ENCODE results near the gene FBN1.

Gene FBN1

DNA sequence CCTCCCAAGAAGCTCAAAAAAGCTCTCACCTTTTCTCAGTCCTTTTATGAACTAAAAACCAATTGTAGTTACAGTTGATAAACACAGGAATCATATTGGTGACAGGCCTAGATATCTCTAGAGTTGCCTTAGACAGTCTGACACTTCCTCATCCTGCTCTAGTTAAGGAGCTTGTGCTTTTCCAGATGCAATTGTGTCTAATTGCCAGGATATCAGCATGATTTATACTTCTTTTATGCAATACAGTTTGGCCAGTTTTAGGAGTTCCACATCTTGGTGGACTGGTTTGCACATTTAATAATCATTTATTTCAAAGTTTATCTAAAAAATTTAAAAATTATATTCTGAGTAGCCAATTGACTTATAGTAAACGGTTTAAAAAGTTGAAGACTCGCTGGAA is 218.6 kb downstream of the FBN1 start:
- CTCF ChIA-PET = interaction anchor here (1.6 kb wide), 1 partner anchor 11 kb away, joined by 5 read pairs; no protein-coding TSS in a partner anchor
- no peak for DNase-seq (ENCODE audit: extremely low spot score)
- POLR2A ChIA-PET = no interaction called here
- TF ChIP-seq, protein P1, sequence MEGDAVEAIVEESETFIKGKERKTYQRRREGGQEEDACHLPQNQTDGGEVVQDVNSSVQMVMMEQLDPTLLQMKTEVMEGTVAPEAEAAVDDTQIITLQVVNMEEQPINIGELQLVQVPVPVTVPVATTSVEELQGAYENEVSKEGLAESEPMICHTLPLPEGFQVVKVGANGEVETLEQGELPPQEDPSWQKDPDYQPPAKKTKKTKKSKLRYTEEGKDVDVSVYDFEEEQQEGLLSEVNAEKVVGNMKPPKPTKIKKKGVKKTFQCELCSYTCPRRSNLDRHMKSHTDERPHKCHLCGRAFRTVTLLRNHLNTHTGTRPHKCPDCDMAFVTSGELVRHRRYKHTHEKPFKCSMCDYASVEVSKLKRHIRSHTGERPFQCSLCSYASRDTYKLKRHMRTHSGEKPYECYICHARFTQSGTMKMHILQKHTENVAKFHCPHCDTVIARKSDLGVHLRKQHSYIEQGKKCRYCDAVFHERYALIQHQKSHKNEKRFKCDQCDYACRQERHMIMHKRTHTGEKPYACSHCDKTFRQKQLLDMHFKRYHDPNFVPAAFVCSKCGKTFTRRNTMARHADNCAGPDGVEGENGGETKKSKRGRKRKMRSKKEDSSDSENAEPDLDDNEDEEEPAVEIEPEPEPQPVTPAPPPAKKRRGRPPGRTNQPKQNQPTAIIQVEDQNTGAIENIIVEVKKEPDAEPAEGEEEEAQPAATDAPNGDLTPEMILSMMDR (IDR thresholded peaks at IDR 0.05; ENCODE audit: control extremely low read depth, extremely low read depth, low read depth, missing control alignments) = no peak

DNA sequence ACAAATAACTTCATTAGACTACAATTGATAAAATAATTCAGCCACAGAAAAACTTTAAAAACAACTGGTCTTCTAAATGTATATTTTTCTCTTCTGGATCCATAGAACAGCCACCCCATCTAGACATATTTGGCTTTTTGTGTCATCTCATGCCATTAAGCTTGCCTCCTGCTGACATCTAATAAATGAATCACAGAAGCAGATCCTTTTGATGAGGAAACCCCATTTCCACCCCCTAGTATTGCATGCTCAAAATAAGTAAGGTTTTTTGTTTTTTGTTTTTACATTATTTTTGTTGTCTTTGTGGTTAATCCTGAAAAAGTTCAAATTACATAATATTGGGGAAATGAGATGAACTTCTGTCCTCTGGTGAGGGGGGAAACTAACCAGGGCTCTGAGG is 219.5 kb downstream of the FBN1 start:
- POLR2A ChIA-PET = no interaction called here
- TF ChIP-seq, protein P1 (IDR thresholded peaks at IDR 0.05; ENCODE audit: control extremely low read depth, extremely low read depth, low read depth, missing control alignments) = no peak
- CTCF ChIA-PET = interaction anchor here (1.6 kb wide), 1 partner anchor 12 kb away, joined by 5 read pairs; no protein-coding TSS in a partner anchor
- DNase-seq (ENCODE audit: extremely low spot score) = no peak

DNA sequence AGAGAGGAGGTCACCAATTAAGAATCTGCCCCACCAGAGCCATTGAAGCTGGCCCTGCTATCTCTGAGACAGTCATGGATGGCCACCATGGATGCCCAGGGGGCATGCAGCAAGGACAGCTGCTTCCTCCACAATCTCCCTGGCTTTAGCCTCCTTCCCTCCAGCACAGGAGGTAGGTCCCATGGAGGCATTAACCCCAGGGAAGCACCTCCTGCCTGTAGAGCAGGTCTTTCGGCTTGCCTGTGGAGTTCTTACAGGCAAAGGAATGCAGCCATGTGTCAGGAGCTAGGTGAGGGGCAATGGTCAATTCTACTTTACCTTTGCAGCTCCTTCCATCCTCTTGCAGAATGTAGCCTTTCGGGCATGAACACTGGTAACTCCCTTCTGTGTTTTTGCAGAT is 220.5 kb downstream of the FBN1 start:
- TF ChIP-seq, protein P1 (IDR thresholded peaks at IDR 0.05; ENCODE audit: control extremely low read depth, extremely low read depth, low read depth, missing control alignments) = no peak
- POLR2A ChIA-PET = interaction anchor here (0.6 kb wide), 1 partner anchor 148 kb away, joined by 3 read pairs; no protein-coding TSS in a partner anchor
- CTCF ChIA-PET = interaction anchor here (1.4 to 2.2 kb wide), 3 partner anchors 11 to 27 kb away, joined by 3 to 5 read pairs (median 5); no protein-coding TSS in a partner anchor
- no peak for DNase-seq (ENCODE audit: extremely low spot score)

DNA sequence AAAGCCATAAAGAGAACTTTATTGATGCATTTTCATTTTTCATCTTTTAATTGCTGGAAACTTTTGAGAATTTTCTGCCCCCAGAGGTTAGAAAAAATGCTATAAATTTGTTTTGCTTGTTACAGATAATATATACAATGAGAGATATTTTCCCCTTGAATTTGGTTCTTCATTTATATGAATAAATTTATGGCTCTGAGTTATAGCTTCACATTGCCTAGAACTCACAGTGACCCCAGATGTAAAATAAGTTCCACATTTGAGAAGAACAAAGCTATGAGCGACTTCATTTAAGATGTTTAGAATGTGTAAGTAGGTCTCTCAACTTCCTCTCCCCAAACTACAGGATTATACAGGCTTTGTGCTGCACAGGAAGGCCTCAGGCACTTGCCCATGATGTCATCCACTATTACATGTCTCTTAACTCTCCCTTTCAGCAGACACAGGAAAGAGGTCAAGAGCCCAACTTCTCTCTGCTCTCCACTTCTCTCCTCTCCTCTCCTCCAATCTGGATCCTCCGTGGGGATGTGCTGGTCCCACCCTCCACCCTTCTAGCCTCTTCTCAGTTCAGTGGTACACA is 221.5 kb downstream of the FBN1 start:
- TF ChIP-seq, protein P1 (IDR thresholded peaks at IDR 0.05; ENCODE audit: control extremely low read depth, extremely low read depth, low read depth, missing control alignments) = no peak
- ChIA-PET CTCF (interaction anchor here (1.4 to 2.2 kb wide), 3 partner anchors 12 to 28 kb away, joined by 3 to 5 read pairs (median 5); no protein-coding TSS in a partner anchor), POLR2A (no interaction called here)
- no peak for DNase-seq (ENCODE audit: extremely low spot score)

DNA sequence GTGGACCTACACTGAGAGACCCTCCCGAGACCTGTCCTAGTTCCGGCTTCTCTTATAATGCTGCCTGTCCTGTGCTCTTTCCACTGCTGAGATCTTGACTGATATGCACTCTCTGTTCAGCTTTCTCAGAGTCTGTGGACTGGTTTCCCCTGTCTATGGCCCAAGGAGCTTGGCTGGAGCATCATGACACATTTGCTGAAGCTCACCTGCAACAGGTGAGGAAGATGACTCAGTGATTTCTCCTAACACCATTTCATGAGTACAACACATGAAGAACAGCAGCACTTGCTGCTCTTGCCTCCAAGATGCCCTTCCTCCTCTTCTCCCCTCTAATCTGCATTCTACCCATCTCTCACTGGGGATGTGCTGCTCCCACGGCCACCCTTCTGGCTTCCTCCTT is 222.2 kb downstream of the FBN1 start:
- TF ChIP-seq, protein P1 (IDR thresholded peaks at IDR 0.05; ENCODE audit: control extremely low read depth, extremely low read depth, low read depth, missing control alignments) = no peak
- CTCF ChIA-PET = interaction anchor here (1.4 to 2.2 kb wide), 3 partner anchors 13 to 24 kb away, joined by 4 to 5 read pairs (median 5); no protein-coding TSS in a partner anchor
- POLR2A ChIA-PET = no interaction called here
- no peak for DNase-seq (ENCODE audit: extremely low spot score)

DNA sequence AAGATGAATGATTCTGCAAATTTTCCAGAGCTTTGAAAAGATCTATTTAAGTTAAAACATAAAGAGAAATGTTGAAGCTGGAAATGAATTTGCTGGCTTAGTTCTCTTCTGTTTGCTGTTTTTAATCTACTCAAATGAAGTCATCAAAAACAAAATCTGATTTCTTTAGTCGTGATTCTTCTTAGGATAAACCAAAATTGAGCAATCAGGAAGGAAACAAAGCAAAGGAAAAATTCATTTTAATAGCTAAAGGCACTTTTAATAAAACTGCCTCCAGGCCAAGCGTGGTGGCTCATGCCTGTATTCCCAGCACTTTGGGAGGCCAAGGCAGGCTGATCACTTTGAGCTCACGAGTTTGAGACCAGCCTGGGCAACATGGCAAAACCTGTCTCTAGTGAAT is 223.1 kb downstream of the FBN1 start:
- POLR2A ChIA-PET = no interaction called here
- no peak for DNase-seq (ENCODE audit: extremely low spot score)
- CTCF ChIA-PET = interaction anchor here (1.0 to 2.4 kb wide), 5 partner anchors 10 to 63 kb away, joined by 3 to 7 read pairs (median 4); no protein-coding TSS in a partner anchor
- TF ChIP-seq, protein P1 (IDR thresholded peaks at IDR 0.05; ENCODE audit: control extremely low read depth, extremely low read depth, low read depth, missing control alignments) = no peak

All from GM10248 (cell line).